K562 (cell line): ENCODE measurements around the gene MOK. TPM values are rescaled to one million over a fixed set of nuclear protein-coding genes. Genes with fewer than 3 reads are reported as not detected.

Source experiments
- ATAC-seq: fragments of 200-7000 bp; cut with Tn5 transposase; 3 replicates; pipeline ENCODE4 v1.9.1; 2020; ENCODE audit warnings: moderate library complexity
- BruUV-seq: library from RNA; stranded (reverse); fragments of 400-500 nt; replicated peaks from 2 replicates; lab custom pipeline; 2021; lab: Mats Ljungman, UMichigan
- CTCF ChIA-PET: fragments of 300-600 bp; formaldehyde crosslinking; extraction: SDS; loops from one replicate; lab custom pipeline; 2021; ENCODE audit warnings: low intra/inter-chr PET ratio; lab: Yijun Ruan, JAX
- POLR2A ChIA-PET: fragments of 300-600, 350-650 bp; sonication (Branson Sonifier 250); formaldehyde crosslinking; extraction: SDS; loops from one replicate; lab custom pipeline; 2021; ENCODE audit warnings: antibody characterized with exemption, inconsistent platforms; lab: Yijun Ruan, JAX
- DNase-seq, 4 experiments: peaks; one replicate each; pipeline versions ENCODE4 v3.0.0 to v3.0.0-alpha.2; 2011 to 2018; ENCODE audit warnings: low spot score in 3 of 4, mixed read lengths in 3 of 4; ENCODE audit errors: extremely low read depth in 1 of 4
- FAIRE-seq: peaks from 2 replicates; lab custom pipeline; 2011; peaks lifted over from hg19 to GRCh38; lab: Jason Lieb, UNC
- H2AFZ ChIP-seq: 2 replicates; pipeline ENCODE4 v1.6.0; 2011; ENCODE audit warnings: low read depth, low read length, control low read depth, inconsistent platforms
- H3K27ac ChIP-seq: fragments of 200-600 bp; 3 replicates; pipeline ENCODE4 v1.8.0; 2011; ENCODE audit warnings: low read depth, mild to moderate bottlenecking, control low read depth, inconsistent platforms, low read length, moderate library complexity, mixed read lengths; ENCODE audit errors: extremely low read depth
- H3K27me3 ChIP-seq, 2 experiments: fragments of 300-600 bp in 1 of 2; 2 replicates in 1 of 2; 3 replicates in 1 of 2; pipeline versions ENCODE4 v1.6.0 to v1.8.0; 2011; ENCODE audit warnings: inconsistent platforms in 2 of 2, low read length in 2 of 2, mild to moderate bottlenecking in 1 of 2, mixed read lengths in 1 of 2, moderate library complexity in 1 of 2; ENCODE audit not compliant: control insufficient read depth in 2 of 2, insufficient read depth in 2 of 2
- H3K36me3 ChIP-seq: fragments of 300-600 bp; 3 replicates; pipeline ENCODE4 v1.8.0; 2011; ENCODE audit warnings: mild to moderate bottlenecking, low read length, inconsistent platforms; ENCODE audit not compliant: control insufficient read depth, insufficient read depth
- H3K4me1 ChIP-seq, 2 experiments: fragments of 200-600 bp in 1 of 2; replicated peaks in 1 of 2; 2 replicates in 1 of 2; 3 replicates in 1 of 2; pipeline versions ENCODE4 v1.5.1 to v1.8.0; 2011; ENCODE audit warnings: inconsistent platforms in 2 of 2, low read length in 2 of 2, mild to moderate bottlenecking in 1 of 2, mixed read lengths in 1 of 2, moderate library complexity in 1 of 2; ENCODE audit not compliant: control insufficient read depth in 2 of 2, insufficient read depth in 2 of 2
- H3K4me2 ChIP-seq: 2 replicates; pipeline ENCODE4 v1.6.1; 2011; ENCODE audit warnings: low read length, control low read depth, inconsistent platforms, mixed read lengths; ENCODE audit not compliant: insufficient read depth
- H3K4me3 ChIP-seq: fragments of 200-600 bp; sonication (generic), shearing (Covaris generic); 2 replicates; pipeline ENCODE4 v1.5.1; 2016; ENCODE audit warnings: control low read depth, inconsistent platforms
- H3K79me2 ChIP-seq: fragments of 200-600 bp; 3 replicates; pipeline ENCODE4 v1.8.0; 2011; ENCODE audit warnings: low read length, inconsistent platforms; ENCODE audit not compliant: control insufficient read depth, insufficient read depth
- H3K9ac ChIP-seq, 2 experiments: 2 replicates each; pipeline versions ENCODE4 v1.6.0 to v1.6.1; 2011; ENCODE audit warnings: low read depth in 2 of 2, low read length in 2 of 2, control low read depth in 1 of 2, inconsistent platforms in 1 of 2, mild to moderate bottlenecking in 1 of 2, mixed read lengths in 1 of 2; ENCODE audit not compliant: insufficient read depth in 1 of 2
- H3K9me1 ChIP-seq: one replicate; pipeline ENCODE4 v1.6.0; 2011; ENCODE audit warnings: inconsistent platforms, mild to moderate bottlenecking, low read length, moderate library complexity; ENCODE audit not compliant: control insufficient read depth, insufficient read depth
- H3K9me3 ChIP-seq: replicated peaks from 2 replicates; pipeline ENCODE4 v1.5.1; 2011; ENCODE audit warnings: low read depth, low read length, inconsistent platforms; ENCODE audit not compliant: control insufficient read depth, insufficient read depth
- H4K20me1 ChIP-seq: replicated peaks from 2 replicates; pipeline ENCODE4 v1.6.1; 2011; ENCODE audit warnings: low read length, inconsistent platforms, mixed read lengths; ENCODE audit not compliant: control insufficient read depth, insufficient read depth
- EHMT2 ChIP-seq: fragments of 450-650 bp; IDR thresholded peaks from 2 replicates; pipeline ENCODE4 v1.6.1; 2018; ENCODE audit warnings: antibody characterized with exemption
- FOXJ2 ChIP-seq: fragments of 200-800 bp; sonication (Bioruptor generic); IDR thresholded peaks from 2 replicates; pipeline ENCODE4 v1.6.1; 2016; ENCODE audit warnings: missing genetic modification characterization, missing compliant biosample characterization
- FOXK1 ChIP-seq: sonication (generic); formaldehyde crosslinking; IDR thresholded peaks from 2 replicates; pipeline ENCODE4 v1.8.0; 2022; ENCODE audit warnings: missing genetic modification reagents, mild to moderate bottlenecking, borderline replicate concordance
- HOXB6 ChIP-seq: fragments of 250-450 bp; sonication (Bioruptor Pico); IDR thresholded peaks from 2 replicates; pipeline ENCODE4 v1.5.1; 2022; ENCODE audit warnings: mild to moderate bottlenecking, borderline replicate concordance
- POLR2B ChIP-seq: fragments of 450-650 bp; IDR thresholded peaks from 2 replicates; pipeline ENCODE4 v1.6.1; 2018; ENCODE audit warnings: low read depth; ENCODE audit not compliant: partially characterized antibody
- SNRNP70 ChIP-seq: fragments of 200-400 bp; formaldehyde crosslinking; optimal IDR thresholded peaks from 2 replicates; pipeline ENCODE3; 2017; ENCODE audit warnings: low read depth, low read length
- STAT5A ChIP-seq: IDR thresholded peaks from 2 replicates; pipeline ENCODE4 v1.6.1; 2012; ENCODE audit warnings: low read length, inconsistent platforms, borderline replicate concordance
- ZNF277 ChIP-seq: fragments of 250-450 bp; sonication (Bioruptor Pico); IDR thresholded peaks from 2 replicates; pipeline ENCODE4 v1.8.0; 2022; ENCODE audit warnings: inconsistent platforms, mild to moderate bottlenecking, moderate library complexity, borderline replicate concordance
- WGBS: fragments of 100-300 bp; shearing (Covaris generic); methylation state at CpG from one replicate; pipeline ENCODE4 v1.1.6; 2016; ENCODE audit warnings: low coverage, mixed read lengths; ENCODE audit not compliant: insufficient coverage; ENCODE audit errors: missing lambda C conversion rate; 5-methylcytosine and 5-hydroxymethylcytosine counted together
- in situ Hi-C: fragments of 300-500 bp; cut with MboI; formaldehyde crosslinking; loops from 4 replicates; pipeline ENCODE4 v1.15.0; 2018; ENCODE audit warnings: inconsistent platforms, mixed read lengths
- intact Hi-C: fragments of 100-400 bp; cut with micrococcal nuclease; formaldehyde crosslinking; loops from 2 replicates; pipeline ENCODE4 v1.14.2; 2022
- polyA plus RNA-seq, 8 experiments: library from polyadenylated mRNA; depleted of rRNA in 4 of 8; stranded (reverse) in 5 of 8; unstranded in 3 of 8; fragments of >200 nt; fragmentation: Nextera tagmentation in 2 of 8; fragmentation: Illumina TruSeq in 1 of 8; extraction: Ambion mirVana in 2 of 8; extraction: Trizol in 1 of 8; gene quantifications; 2 replicates each; pipeline versions ENCODE4 v1.2.1 to v1.2.3, GENCODE V29; 2011 to 2014; ENCODE audit warnings: inconsistent platforms in 1 of 8, missing spikeins in 1 of 8
- total RNA-seq, 7 experiments: library from RNA; depleted of rRNA in 6 of 7; stranded (reverse); fragments of >200 nt in 6 of 7; fragmentation: Illumina TruSeq in 2 of 7; extraction: Trizol in 2 of 7; gene quantifications; 2 replicates each; pipeline versions ENCODE4 v1.2.1 to v1.2.3, GENCODE V29; 2011 to 2021; ENCODE audit warnings: low replicate concordance in 1 of 7
- TF ChIP-seq, protein P1 (sequence below): fragments of 450-650 bp; IDR thresholded peaks from 2 replicates; pipeline ENCODE4 v1.6.1; 2017; ENCODE audit warnings: antibody characterized with exemption
- TF ChIP-seq, protein P2 (sequence below): sonication (generic); formaldehyde crosslinking; IDR thresholded peaks from 2 replicates; pipeline ENCODE4 v1.8.1; 2022; ENCODE audit warnings: missing genetic modification reagents
- TF ChIP-seq, protein P3 (sequence below): sonication (generic); formaldehyde crosslinking; IDR thresholded peaks from 2 replicates; pipeline ENCODE4 v1.8.0; 2022; ENCODE audit warnings: mild to moderate bottlenecking, missing genetic modification reagents

MOK gene
- total and polyA plus RNA-seq, 9 of the 15 experiments (the other 6 are each of a cell fraction or from before 2014, with no cell fraction given): 1.3 to 8.4 (median 5.3) TPM

DNA sequence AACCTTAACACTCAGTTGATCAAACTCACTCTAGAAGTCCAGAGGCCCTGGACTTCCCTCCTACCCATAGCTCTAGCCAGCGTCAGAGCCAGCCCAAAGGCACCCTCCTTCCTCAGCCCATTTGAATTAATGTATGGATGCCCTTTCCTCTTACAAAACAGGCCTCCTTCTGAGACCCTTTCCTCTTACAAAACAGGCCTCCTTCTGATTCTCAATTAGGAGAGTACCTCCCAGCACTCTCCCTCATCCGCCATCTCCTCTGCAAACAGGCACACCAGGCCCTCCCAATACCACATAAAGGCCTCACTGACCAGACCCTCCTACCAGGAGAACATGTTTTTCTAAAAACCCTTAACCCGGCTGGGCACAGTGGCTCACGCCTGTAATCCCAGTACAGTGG is 65.7 kb downstream of the MOK start:
- CTCF ChIA-PET: no interaction called here

DNA sequence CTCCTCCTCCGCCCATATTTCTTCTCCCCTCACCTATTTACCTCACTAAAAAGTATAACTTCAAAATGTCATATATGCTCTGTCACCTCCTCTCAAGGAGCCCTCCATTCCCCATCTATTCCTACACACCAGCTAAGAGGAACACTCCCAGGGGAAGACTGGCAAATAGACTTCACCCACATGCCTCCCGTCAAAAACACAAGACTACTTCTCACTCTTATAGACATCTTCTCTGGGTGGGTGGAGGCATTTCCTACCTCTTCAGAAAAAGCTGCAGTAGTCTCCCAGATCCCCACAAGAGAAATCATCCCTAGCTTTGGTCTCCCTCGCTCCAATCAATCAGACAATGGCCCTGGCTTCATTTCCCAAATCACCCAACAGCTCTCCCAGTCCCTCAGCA is 66.2 kb downstream of the MOK start:
- Histone ChIP-seq H3K4me3 (no peak overlapping the region), H3K79me2 (no peaks in the 10 kb centered on the region), H3K9me1 (no peaks in the 10 kb centered on the region), H3K4me2 (no peak overlapping the region), H4K20me1 (no peaks in the 10 kb centered on the region), H3K27me3 (no peaks in the 10 kb centered on the region), H3K27ac (no peak overlapping the region), H3K4me1 (peaks cover 4 to 12% of the 10 kb centered on the region in 2 experiments; a peak in 3 of 5 replicates), H3K36me3 (no peaks in the 10 kb centered on the region), H3K9me3 (no peaks in the 10 kb centered on the region), H2AFZ (no peak overlapping the region), H3K9ac (no peak overlapping the region)
- POLR2A ChIA-PET: interaction anchor here (0.8 kb wide), 1 partner anchor 14 kb away, joined by 3 read pairs; no protein-coding TSS in a partner anchor
- DNase-seq (no peak), FAIRE-seq (no peak), ATAC-seq (no peak)
- BruUV-seq: no TSS peak
- CTCF ChIA-PET: no interaction called here
- WGBS: 45% methylated on average over 2 of the region's 3 CpGs
- in situ Hi-C loops: loop anchor here (5.0 kb wide), 1 partner anchor 74 kb away; no protein-coding TSS in a partner anchor
- intact Hi-C loops: loop anchor here (10.0 kb wide), 1 partner anchor 196 kb away; no protein-coding TSS in a partner anchor
- TF ChIP-seq, protein P1, sequence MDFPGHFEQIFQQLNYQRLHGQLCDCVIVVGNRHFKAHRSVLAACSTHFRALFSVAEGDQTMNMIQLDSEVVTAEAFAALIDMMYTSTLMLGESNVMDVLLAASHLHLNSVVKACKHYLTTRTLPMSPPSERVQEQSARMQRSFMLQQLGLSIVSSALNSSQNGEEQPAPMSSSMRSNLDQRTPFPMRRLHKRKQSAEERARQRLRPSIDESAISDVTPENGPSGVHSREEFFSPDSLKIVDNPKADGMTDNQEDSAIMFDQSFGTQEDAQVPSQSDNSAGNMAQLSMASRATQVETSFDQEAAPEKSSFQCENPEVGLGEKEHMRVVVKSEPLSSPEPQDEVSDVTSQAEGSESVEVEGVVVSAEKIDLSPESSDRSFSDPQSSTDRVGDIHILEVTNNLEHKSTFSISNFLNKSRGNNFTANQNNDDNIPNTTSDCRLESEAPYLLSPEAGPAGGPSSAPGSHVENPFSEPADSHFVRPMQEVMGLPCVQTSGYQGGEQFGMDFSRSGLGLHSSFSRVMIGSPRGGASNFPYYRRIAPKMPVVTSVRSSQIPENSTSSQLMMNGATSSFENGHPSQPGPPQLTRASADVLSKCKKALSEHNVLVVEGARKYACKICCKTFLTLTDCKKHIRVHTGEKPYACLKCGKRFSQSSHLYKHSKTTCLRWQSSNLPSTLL: no peak
- TF ChIP-seq ZNF277 (no peak), STAT5A (no peak), EHMT2 (no peak), FOXJ2 (tag) (no peak), HOXB6 (no peak)
- TF ChIP-seq, protein P2, sequence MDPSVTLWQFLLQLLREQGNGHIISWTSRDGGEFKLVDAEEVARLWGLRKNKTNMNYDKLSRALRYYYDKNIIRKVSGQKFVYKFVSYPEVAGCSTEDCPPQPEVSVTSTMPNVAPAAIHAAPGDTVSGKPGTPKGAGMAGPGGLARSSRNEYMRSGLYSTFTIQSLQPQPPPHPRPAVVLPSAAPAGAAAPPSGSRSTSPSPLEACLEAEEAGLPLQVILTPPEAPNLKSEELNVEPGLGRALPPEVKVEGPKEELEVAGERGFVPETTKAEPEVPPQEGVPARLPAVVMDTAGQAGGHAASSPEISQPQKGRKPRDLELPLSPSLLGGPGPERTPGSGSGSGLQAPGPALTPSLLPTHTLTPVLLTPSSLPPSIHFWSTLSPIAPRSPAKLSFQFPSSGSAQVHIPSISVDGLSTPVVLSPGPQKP: no peak

More for the DNA sequence above, 65.7 kb downstream of the MOK start:
- ATAC-seq: no peak
- Histone ChIP-seq H3K79me2 (no peaks in the 10 kb centered on the region), H3K4me1 (peaks cover 4 to 10% of the 10 kb centered on the region in 2 experiments; a peak in 3 of 5 replicates), H3K36me3 (no peaks in the 10 kb centered on the region), H2AFZ (no peak overlapping the region), H3K27ac (no peak overlapping the region), H3K4me2 (no peak overlapping the region), H3K4me3 (no peak overlapping the region), H3K9ac (no peak overlapping the region), H3K9me3 (no peaks in the 10 kb centered on the region), H3K27me3 (no peaks in the 10 kb centered on the region), H3K9me1 (no peaks in the 10 kb centered on the region), H4K20me1 (no peaks in the 10 kb centered on the region)
- no peak for DNase-seq
- BruUV-seq: no TSS peak
- intact Hi-C loops: loop anchor here (10.0 kb wide), 1 partner anchor 196 kb away; no protein-coding TSS in a partner anchor
- no peak for FAIRE-seq
- 69% methylated on average over 4 of the region's 4 CpGs for WGBS
- in situ Hi-C loops: loop anchor here (5.0 kb wide), 1 partner anchor 73 kb away; no protein-coding TSS in a partner anchor
- POLR2A ChIA-PET: no interaction called here
- TF ChIP-seq SNRNP70 (no peak), FOXK1 (CRISPR knock-in tag) (no peak), POLR2B (no peak)
- TF ChIP-seq, protein P3, sequence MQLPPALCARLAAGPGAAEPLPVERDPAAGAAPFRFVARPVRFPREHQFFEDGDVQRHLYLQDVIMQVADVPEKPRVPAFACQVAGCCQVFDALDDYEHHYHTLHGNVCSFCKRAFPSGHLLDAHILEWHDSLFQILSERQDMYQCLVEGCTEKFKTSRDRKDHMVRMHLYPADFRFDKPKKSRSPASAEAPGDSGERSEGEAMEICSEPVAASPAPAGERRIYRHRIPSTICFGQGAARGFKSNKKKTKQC: no peak
